H9 (cell line): Measurements from ENCODE around the gene VOPP1. TPM values are rescaled to one million over a fixed set of nuclear protein-coding genes. Genes with fewer than 3 reads are reported as not detected.
A peak's percentile ranks its signal among the peaks of the same experiment; 100 is the strongest.

ENCODE experiments used
- DNase-seq: peaks from one replicate; pipeline ENCODE4 v3.0.0-alpha.2; 2017
- H2AFZ ChIP-seq: one replicate; pipeline ENCODE4 v1.6.1; 2013; ENCODE audit warnings: mild to moderate bottlenecking, low read length, control low read depth, moderate library complexity
- H2AK5ac ChIP-seq: 2 replicates; pipeline ENCODE4 v1.6.1; 2013; ENCODE audit warnings: low read length, control low read depth, mixed read lengths; ENCODE audit not compliant: insufficient read length
- H2BK120ac ChIP-seq: one replicate; pipeline ENCODE4 v1.6.1; 2013; ENCODE audit warnings: low read depth, mild to moderate bottlenecking, low read length, control low read depth, inconsistent platforms; ENCODE audit not compliant: poor library complexity, severe bottlenecking
- H2BK12ac ChIP-seq: 2 replicates; pipeline ENCODE4 v1.6.1; 2013; ENCODE audit warnings: low read length, control low read depth, mixed read lengths, low read depth; ENCODE audit not compliant: insufficient read length
- H2BK15ac ChIP-seq: 2 replicates; pipeline ENCODE4 v1.6.1; 2013; ENCODE audit warnings: low read depth, low read length, control low read depth
- H2BK20ac ChIP-seq: one replicate; pipeline ENCODE4 v1.6.1; 2013; ENCODE audit warnings: low read depth, mild to moderate bottlenecking, low read length, control low read depth, inconsistent platforms; ENCODE audit not compliant: poor library complexity, severe bottlenecking
- H2BK5ac ChIP-seq: 2 replicates; pipeline ENCODE4 v1.6.1; 2013; ENCODE audit warnings: low read length, control low read depth, mixed read lengths; ENCODE audit not compliant: insufficient read length
- H3K14ac ChIP-seq: 2 replicates; pipeline ENCODE4 v1.6.1; 2013; ENCODE audit warnings: low read length, control low read depth; ENCODE audit not compliant: insufficient read depth
- H3K18ac ChIP-seq: 2 replicates; pipeline ENCODE4 v1.6.1; 2013; ENCODE audit warnings: low read depth, mild to moderate bottlenecking, mixed read lengths, low read length, control low read depth; ENCODE audit not compliant: insufficient read length
- H3K23ac ChIP-seq: 2 replicates; pipeline ENCODE4 v1.6.1; 2013; ENCODE audit warnings: low read length, control low read depth, mixed read lengths, low read depth; ENCODE audit not compliant: insufficient read length
- H3K23me2 ChIP-seq: 2 replicates; pipeline ENCODE4 v1.6.1; 2013; ENCODE audit warnings: low read depth, mild to moderate bottlenecking, mixed read lengths, low read length, control low read depth; ENCODE audit not compliant: insufficient read length, poor library complexity, severe bottlenecking
- H3K27ac ChIP-seq: 2 replicates; pipeline ENCODE4 v1.5.1; 2013; ENCODE audit warnings: low read length, control low read depth, mixed read lengths, low read depth; ENCODE audit not compliant: insufficient read length
- H3K27me3 ChIP-seq: 2 replicates; pipeline ENCODE4 v1.6.1; 2013; ENCODE audit warnings: low read length, control low read depth, inconsistent platforms; ENCODE audit not compliant: insufficient read depth
- H3K4ac ChIP-seq: 2 replicates; pipeline ENCODE4 v1.6.1; 2013; ENCODE audit warnings: low read depth, mild to moderate bottlenecking, control low read depth, inconsistent platforms, low read length, moderate library complexity
- H3K4me1 ChIP-seq: 2 replicates; pipeline ENCODE4 v1.6.1; 2013; ENCODE audit warnings: low read length, control low read depth, inconsistent platforms; ENCODE audit not compliant: insufficient read depth
- H3K4me2 ChIP-seq: 2 replicates; pipeline ENCODE4 v1.6.1; 2013; ENCODE audit warnings: low read length, control low read depth, mixed read lengths; ENCODE audit not compliant: insufficient read length, insufficient read depth
- H3K56ac ChIP-seq: 2 replicates; pipeline ENCODE4 v1.6.1; 2013; ENCODE audit warnings: low read depth, mild to moderate bottlenecking, mixed read lengths, low read length, control low read depth; ENCODE audit not compliant: insufficient read length
- H3K79me1 ChIP-seq: 2 replicates; pipeline ENCODE4 v1.6.1; 2013; ENCODE audit warnings: low read depth, mild to moderate bottlenecking, moderate library complexity, low read length, control low read depth, inconsistent platforms; ENCODE audit not compliant: insufficient read depth, poor library complexity, severe bottlenecking
- H3K79me2 ChIP-seq: 2 replicates; pipeline ENCODE4 v1.6.1; 2013; ENCODE audit warnings: low read length, control low read depth, inconsistent platforms; ENCODE audit not compliant: insufficient read depth
- H3K9ac ChIP-seq: 2 replicates; pipeline ENCODE4 v1.6.1; 2013; ENCODE audit warnings: low read length, control low read depth, mixed read lengths; ENCODE audit not compliant: insufficient read length; ENCODE audit errors: extremely low read depth
- H3K9me3 ChIP-seq: one replicate; pipeline ENCODE4 v1.6.1; 2013; ENCODE audit warnings: low read depth, low read length, inconsistent platforms; ENCODE audit not compliant: control insufficient read depth
- H3T11ph ChIP-seq: one replicate; pipeline ENCODE4 v1.6.1; 2013; ENCODE audit warnings: mild to moderate bottlenecking, low read length, control low read depth, inconsistent platforms
- H4K20me1 ChIP-seq: one replicate; pipeline ENCODE4 v1.6.1; 2013; ENCODE audit not compliant: control insufficient read depth, insufficient read length, insufficient read depth
- H4K5ac ChIP-seq: 2 replicates; pipeline ENCODE4 v1.6.1; 2013; ENCODE audit warnings: low read depth, mild to moderate bottlenecking, mixed read lengths, low read length, control low read depth; ENCODE audit not compliant: insufficient read length
- H4K8ac ChIP-seq: replicated peaks from 2 replicates; pipeline ENCODE4 v1.6.1; 2013; ENCODE audit warnings: low read length, control low read depth, mixed read lengths, low read depth; ENCODE audit not compliant: insufficient read length
- H4K91ac ChIP-seq: 2 replicates; pipeline ENCODE4 v1.6.1; 2013; ENCODE audit warnings: low read depth, mild to moderate bottlenecking, moderate library complexity, mixed read lengths, low read length, control low read depth; ENCODE audit not compliant: insufficient read length
- H3K27ac Mint-ChIP-seq, 3 experiments: 2 replicates in 2 of 3; 3 replicates in 1 of 3; pipeline ENCODE4 v1.8.0; 2020 to 2021; ENCODE audit warnings: mixed read lengths in 3 of 3, mild to moderate bottlenecking in 1 of 3, moderate library complexity in 1 of 3
- H3K27me3 Mint-ChIP-seq: 2 replicates; pipeline ENCODE4 v1.8.0; 2021; ENCODE audit warnings: low read depth, mild to moderate bottlenecking, moderate library complexity, mixed read lengths
- H3K36me3 Mint-ChIP-seq, 3 experiments: 2 replicates in 2 of 3; 3 replicates in 1 of 3; pipeline ENCODE4 v1.8.0; 2020 to 2021; ENCODE audit warnings: low read depth in 3 of 3, mixed read lengths in 3 of 3; ENCODE audit not compliant: insufficient read depth in 1 of 3
- H3K4me1 Mint-ChIP-seq, 2 experiments: 2 replicates each; pipeline ENCODE4 v1.8.0; 2020; ENCODE audit warnings: mixed read lengths in 2 of 2
- H3K4me3 Mint-ChIP-seq, 2 experiments: 2 replicates in 1 of 2; 3 replicates in 1 of 2; pipeline ENCODE4 v1.8.0; 2020 to 2021; ENCODE audit warnings: mild to moderate bottlenecking in 2 of 2, mixed read lengths in 2 of 2, moderate library complexity in 1 of 2
- H3K9me3 Mint-ChIP-seq, 2 experiments: 2 replicates in 1 of 2; 3 replicates in 1 of 2; pipeline ENCODE4 v1.8.0; 2020; ENCODE audit warnings: mild to moderate bottlenecking in 2 of 2, mixed read lengths in 2 of 2, moderate library complexity in 1 of 2
- WGBS: extraction: QIAGEN DNeasy Blood & Tissue Kit; methylation state at CpG from one replicate; pipeline ENCODE4 v1.1.7; 2013; ENCODE audit warnings: missing lambda C conversion rate, low lambda C conversion rate, mixed read lengths; ENCODE audit not compliant: insufficient read length; ENCODE audit errors: extremely low coverage; 5-methylcytosine and 5-hydroxymethylcytosine counted together
- total RNA-seq: library from RNA; stranded (reverse); gene quantifications from 2 replicates; pipeline ENCODE4 v1.2.1, GENCODE V29; 2021
- TF ChIP-seq, protein P1 (sequence below): fragments of 200-600 bp; sonication (generic); conservative IDR thresholded peaks from 3 replicates; pipeline ENCODE4 v1.8.0; 2021; ENCODE audit warnings: antibody characterized with exemption, mild to moderate bottlenecking

The VOPP1 gene
- total RNA-seq, 1 experiment from 2014 or later = 55.7 TPM

DNA sequence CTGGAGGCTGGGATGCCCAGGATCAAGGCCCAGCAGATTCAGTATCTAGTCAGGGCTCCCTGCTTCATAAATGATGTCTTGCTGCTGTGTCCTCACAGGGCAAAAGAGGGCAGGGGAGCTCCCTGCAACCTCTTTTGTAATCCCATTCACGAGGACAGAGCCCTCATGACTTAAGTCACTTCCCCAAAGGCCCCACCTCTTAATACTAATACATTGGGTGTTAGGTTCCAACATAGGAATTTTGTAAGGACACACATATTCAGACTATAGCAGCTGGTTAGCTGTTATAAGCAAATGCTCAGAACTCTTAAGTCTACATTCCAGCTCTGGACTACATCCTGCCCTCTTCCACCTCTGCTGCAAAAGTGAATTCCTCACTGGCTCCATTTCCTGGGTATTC, 63.0 kb downstream of the VOPP1 start:
- TF ChIP-seq, protein P1, sequence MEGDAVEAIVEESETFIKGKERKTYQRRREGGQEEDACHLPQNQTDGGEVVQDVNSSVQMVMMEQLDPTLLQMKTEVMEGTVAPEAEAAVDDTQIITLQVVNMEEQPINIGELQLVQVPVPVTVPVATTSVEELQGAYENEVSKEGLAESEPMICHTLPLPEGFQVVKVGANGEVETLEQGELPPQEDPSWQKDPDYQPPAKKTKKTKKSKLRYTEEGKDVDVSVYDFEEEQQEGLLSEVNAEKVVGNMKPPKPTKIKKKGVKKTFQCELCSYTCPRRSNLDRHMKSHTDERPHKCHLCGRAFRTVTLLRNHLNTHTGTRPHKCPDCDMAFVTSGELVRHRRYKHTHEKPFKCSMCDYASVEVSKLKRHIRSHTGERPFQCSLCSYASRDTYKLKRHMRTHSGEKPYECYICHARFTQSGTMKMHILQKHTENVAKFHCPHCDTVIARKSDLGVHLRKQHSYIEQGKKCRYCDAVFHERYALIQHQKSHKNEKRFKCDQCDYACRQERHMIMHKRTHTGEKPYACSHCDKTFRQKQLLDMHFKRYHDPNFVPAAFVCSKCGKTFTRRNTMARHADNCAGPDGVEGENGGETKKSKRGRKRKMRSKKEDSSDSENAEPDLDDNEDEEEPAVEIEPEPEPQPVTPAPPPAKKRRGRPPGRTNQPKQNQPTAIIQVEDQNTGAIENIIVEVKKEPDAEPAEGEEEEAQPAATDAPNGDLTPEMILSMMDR = no peak
- H3K36me3 Mint-ChIP-seq = peaks cover 3 to 6% (median 4%) of the 10 kb centered on the region in 3 experiments; a peak in 4 of 7 replicates
- Histone ChIP-seq H3K56ac (no peak overlapping the region), H2BK5ac (no peak overlapping the region), H4K91ac (no peak overlapping the region), H3K79me2 (no peaks in the 10 kb centered on the region; the same call in 1 of the 2 replicates), H2BK15ac (no peak overlapping the region), H3K18ac (no peak overlapping the region), H3K4me1 (peaks cover 7% of the 10 kb centered on the region; the same call in 1 of the 2 replicates), H2AFZ (no peak overlapping the region), H2BK120ac (no peak overlapping the region), H4K5ac (no peak overlapping the region), H2BK20ac (no peak overlapping the region), H3K79me1 (no peaks in the 10 kb centered on the region), H3K9ac (no peak overlapping the region), H3T11ph (no peak overlapping the region), H3K23me2 (no peaks in the 10 kb centered on the region), H3K27ac (no peak overlapping the region), H3K27me3 (no peaks in the 10 kb centered on the region), H3K4ac (no peak overlapping the region), H3K23ac (no peak overlapping the region), H2BK12ac (no peak overlapping the region), H4K20me1 (no peaks in the 10 kb centered on the region), H2AK5ac (no peak overlapping the region), H3K14ac (no peak overlapping the region), H3K9me3 (no peaks in the 10 kb centered on the region), H4K8ac (no peak overlapping the region), H3K4me2 (no peak overlapping the region)
- no peak overlapping the region for H3K4me3 Mint-ChIP-seq
- peak overlapping the region in 1 of 3 experiments; percentile 7; a peak in 2 of 7 replicates for H3K27ac Mint-ChIP-seq
- no peaks in the 10 kb centered on the region for H3K9me3 Mint-ChIP-seq
- DNase-seq = no peak
- no CpG with 5 or more reads among the region's 1 CpG for WGBS
- H3K4me1 Mint-ChIP-seq = peaks cover 34% of the 10 kb centered on the region in 2 experiments
- no peaks in the 10 kb centered on the region for H3K27me3 Mint-ChIP-seq
